Dermis blood vessel endothelial cell (primary cell): ENCODE data around the gene C13orf46. TPM values are rescaled to one million over a fixed set of nuclear protein-coding genes. Genes with fewer than 3 reads are reported as not detected.

Experiments
- DNase-seq: peaks from one replicate; pipeline ENCODE4 v3.0.0; 2010
- total RNA-seq: library from RNA; depleted of rRNA; stranded (reverse); fragments of >200 nt; gene quantifications from 2 replicates; pipeline ENCODE4 v1.2.3, GENCODE V29; 2014

The C13orf46 gene
- total RNA-seq, 1 donor from 2014 or later = 0.17 TPM

- no peak for DNase-seq
Measured at GRCh38 chr13:113970810-113971470, 2.9 kb downstream of the C13orf46 start.

- no peak for DNase-seq
Measured at GRCh38 chr13:113969973-113970611, 3.8 kb downstream of the C13orf46 start.

GRCh38 chr13:113969311-113969972 lies 4.4 kb downstream of the C13orf46 start:
- DNase-seq = no peak

- DNase-seq = no peak
Measured at GRCh38 chr13:113968463-113969310, 5.2 kb downstream of the C13orf46 start.

GRCh38 chr13:113967729-113968462 lies 6.0 kb downstream of the C13orf46 start:
- no peak for DNase-seq

GRCh38 chr13:113967206-113967720 lies 6.6 kb downstream of the C13orf46 start:
- DNase-seq = no peak

GRCh38 chr13:113965968-113966884 lies 7.7 kb downstream of the C13orf46 start:
- no peak for DNase-seq

GRCh38 chr13:113965383-113965874 lies 8.4 kb downstream of the C13orf46 start:
- no peak for DNase-seq

GRCh38 chr13:113964251-113964995 lies 9.5 kb downstream of the C13orf46 start:
- no peak for DNase-seq

- DNase-seq = no peak
Measured at GRCh38 chr13:113963376-113963775, 10.5 kb downstream of the C13orf46 start.

GRCh38 chr13:113962975-113963374 lies 10.9 kb downstream of the C13orf46 start:
- no peak for DNase-seq

GRCh38 chr13:113962386-113962785 lies 11.5 kb downstream of the C13orf46 start:
- DNase-seq = no peak

- no peak for DNase-seq
Measured at GRCh38 chr13:113960276-113960948, 13.5 kb downstream of the C13orf46 start.

GRCh38 chr13:113959198-113959597 lies 14.7 kb downstream of the C13orf46 start:
- DNase-seq = peak; percentile 87

GRCh38 chr13:113958373-113958772 lies 15.5 kb downstream of the C13orf46 start:
- no peak for DNase-seq

GRCh38 chr13:113956571-113956970 lies 17.3 kb downstream of the C13orf46 start:
- no peak for DNase-seq

- DNase-seq = no peak
Measured at GRCh38 chr13:113955691-113956090, 18.2 kb downstream of the C13orf46 start.

- no peak for DNase-seq
Measured at GRCh38 chr13:113955235-113955634, 18.6 kb downstream of the C13orf46 start.
